Nephron progenitor cell (in vitro differentiated cells): ENCODE results near the gene SCYL2.

Source experiments
- DNase-seq: peaks from one replicate; pipeline ENCODE4 v3.0.0; 2021
- H3K27ac Mint-ChIP-seq: 2 replicates; pipeline ENCODE4 v1.8.0; 2021; ENCODE audit warnings: mild to moderate bottlenecking, moderate library complexity, mixed read lengths
- H3K27me3 Mint-ChIP-seq: 2 replicates; pipeline ENCODE4 v1.8.0; 2021; ENCODE audit warnings: mild to moderate bottlenecking, low read depth, mixed read lengths; ENCODE audit not compliant: poor library complexity
- H3K36me3 Mint-ChIP-seq: 2 replicates; pipeline ENCODE4 v1.8.0; 2021; ENCODE audit warnings: low read depth, mixed read lengths
- H3K4me1 Mint-ChIP-seq: 2 replicates; pipeline ENCODE4 v1.8.0; 2021; ENCODE audit warnings: mixed read lengths
- H3K4me3 Mint-ChIP-seq: 2 replicates; pipeline ENCODE4 v1.8.0; 2021; ENCODE audit warnings: mild to moderate bottlenecking, moderate library complexity, mixed read lengths
- H3K9me3 Mint-ChIP-seq: 2 replicates; pipeline ENCODE4 v1.8.0; 2021; ENCODE audit warnings: mild to moderate bottlenecking, moderate library complexity, mixed read lengths
- CTCF ChIP-seq: fragments of 200-600 bp; sonication (generic); IDR thresholded peaks from 2 replicates; pipeline ENCODE4 v1.5.0; 2021; ENCODE audit warnings: antibody characterized with exemption

SCYL2 gene

GRCh38 chr12:100239589-100239988 is 27.4 kb upstream of the SCYL2 start:
- H3K4me1 Mint-ChIP-seq = peaks cover under 1% of the 10 kb centered on the region
- TF ChIP-seq CTCF = no peak
- H3K36me3 Mint-ChIP-seq = peaks cover 12% of the 10 kb centered on the region
- no peak overlapping the region for H3K4me3 Mint-ChIP-seq
- no peaks in the 10 kb centered on the region for H3K27me3 Mint-ChIP-seq
- H3K9me3 Mint-ChIP-seq = peaks cover 9% of the 10 kb centered on the region
- DNase-seq = no peak
- no peak overlapping the region for H3K27ac Mint-ChIP-seq

- H3K4me3 Mint-ChIP-seq = no peak overlapping the region
- H3K9me3 Mint-ChIP-seq = no peaks in the 10 kb centered on the region
- no peaks in the 10 kb centered on the region for H3K27me3 Mint-ChIP-seq
- H3K27ac Mint-ChIP-seq = no peak overlapping the region
- no peaks in the 10 kb centered on the region for H3K4me1 Mint-ChIP-seq
- no peaks in the 10 kb centered on the region for H3K36me3 Mint-ChIP-seq
- TF ChIP-seq CTCF = no peak
- DNase-seq = no peak
These were observed 23.8 kb upstream of the SCYL2 start for GRCh38 chr12:100243137-100243536.

- Mint-ChIP-seq H3K4me1 (no peaks in the 10 kb centered on the region), H3K9me3 (no peaks in the 10 kb centered on the region), H3K36me3 (peaks cover 4% of the 10 kb centered on the region), H3K4me3 (no peak overlapping the region), H3K27me3 (no peaks in the 10 kb centered on the region), H3K27ac (no peak overlapping the region)
- no peak for DNase-seq
- no peak for TF ChIP-seq CTCF
These were observed 19.2 kb upstream of the SCYL2 start for GRCh38 chr12:100247765-100248164.

- H3K9me3 Mint-ChIP-seq = no peaks in the 10 kb centered on the region
- H3K4me1 Mint-ChIP-seq = no peaks in the 10 kb centered on the region
- no peak overlapping the region for H3K4me3 Mint-ChIP-seq
- DNase-seq = no peak
- H3K27me3 Mint-ChIP-seq = no peaks in the 10 kb centered on the region
- no peak overlapping the region for H3K27ac Mint-ChIP-seq
- H3K36me3 Mint-ChIP-seq = peaks cover 4% of the 10 kb centered on the region
- no peak for TF ChIP-seq CTCF
These were observed 18.1 kb upstream of the SCYL2 start for GRCh38 chr12:100248886-100249285.

GRCh38 chr12:100249941-100250340 is 17.0 kb upstream of the SCYL2 start:
- peaks cover 4% of the 10 kb centered on the region for H3K27me3 Mint-ChIP-seq
- no peak for DNase-seq
- TF ChIP-seq CTCF = no peak
- no peaks in the 10 kb centered on the region for H3K9me3 Mint-ChIP-seq
- H3K4me1 Mint-ChIP-seq = no peaks in the 10 kb centered on the region
- no peak overlapping the region for H3K27ac Mint-ChIP-seq
- peaks cover 4% of the 10 kb centered on the region for H3K36me3 Mint-ChIP-seq
- no peak overlapping the region for H3K4me3 Mint-ChIP-seq

GRCh38 chr12:100251917-100252316 is 15.1 kb upstream of the SCYL2 start:
- no peaks in the 10 kb centered on the region for H3K4me1 Mint-ChIP-seq
- peaks cover 4% of the 10 kb centered on the region for H3K27me3 Mint-ChIP-seq
- no peak for TF ChIP-seq CTCF
- no peak for DNase-seq
- H3K9me3 Mint-ChIP-seq = no peaks in the 10 kb centered on the region
- H3K4me3 Mint-ChIP-seq = no peak overlapping the region
- H3K36me3 Mint-ChIP-seq = peaks cover 4% of the 10 kb centered on the region
- no peak overlapping the region for H3K27ac Mint-ChIP-seq
